Measurements from ENCODE around the gene DSTN.

The DSTN gene

DNA sequence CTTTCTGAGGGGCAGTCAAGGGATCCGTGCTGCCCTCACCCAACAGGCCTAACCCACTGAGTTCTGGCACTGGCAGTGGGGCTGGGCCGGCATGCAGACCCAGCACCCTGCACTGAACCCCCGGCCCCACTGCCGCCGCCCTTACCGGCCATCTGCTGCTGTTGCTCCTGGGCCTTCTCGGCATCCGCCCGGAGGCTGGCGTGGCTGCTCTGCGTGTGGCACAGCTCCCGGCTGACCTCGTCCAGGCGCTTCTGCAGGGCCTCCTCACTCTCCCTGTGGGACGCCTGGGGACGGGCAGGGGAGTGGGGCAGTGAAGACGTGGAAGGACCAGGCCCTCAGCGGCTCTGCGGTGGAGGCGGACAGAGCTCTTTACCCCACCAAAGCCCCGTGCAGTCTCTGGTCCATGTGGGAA is 59.8 kb downstream of the DSTN start:
- TF ChIP-seq, protein P1, sequence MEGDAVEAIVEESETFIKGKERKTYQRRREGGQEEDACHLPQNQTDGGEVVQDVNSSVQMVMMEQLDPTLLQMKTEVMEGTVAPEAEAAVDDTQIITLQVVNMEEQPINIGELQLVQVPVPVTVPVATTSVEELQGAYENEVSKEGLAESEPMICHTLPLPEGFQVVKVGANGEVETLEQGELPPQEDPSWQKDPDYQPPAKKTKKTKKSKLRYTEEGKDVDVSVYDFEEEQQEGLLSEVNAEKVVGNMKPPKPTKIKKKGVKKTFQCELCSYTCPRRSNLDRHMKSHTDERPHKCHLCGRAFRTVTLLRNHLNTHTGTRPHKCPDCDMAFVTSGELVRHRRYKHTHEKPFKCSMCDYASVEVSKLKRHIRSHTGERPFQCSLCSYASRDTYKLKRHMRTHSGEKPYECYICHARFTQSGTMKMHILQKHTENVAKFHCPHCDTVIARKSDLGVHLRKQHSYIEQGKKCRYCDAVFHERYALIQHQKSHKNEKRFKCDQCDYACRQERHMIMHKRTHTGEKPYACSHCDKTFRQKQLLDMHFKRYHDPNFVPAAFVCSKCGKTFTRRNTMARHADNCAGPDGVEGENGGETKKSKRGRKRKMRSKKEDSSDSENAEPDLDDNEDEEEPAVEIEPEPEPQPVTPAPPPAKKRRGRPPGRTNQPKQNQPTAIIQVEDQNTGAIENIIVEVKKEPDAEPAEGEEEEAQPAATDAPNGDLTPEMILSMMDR (IDR thresholded peaks at IDR 0.05): no peak

DNA sequence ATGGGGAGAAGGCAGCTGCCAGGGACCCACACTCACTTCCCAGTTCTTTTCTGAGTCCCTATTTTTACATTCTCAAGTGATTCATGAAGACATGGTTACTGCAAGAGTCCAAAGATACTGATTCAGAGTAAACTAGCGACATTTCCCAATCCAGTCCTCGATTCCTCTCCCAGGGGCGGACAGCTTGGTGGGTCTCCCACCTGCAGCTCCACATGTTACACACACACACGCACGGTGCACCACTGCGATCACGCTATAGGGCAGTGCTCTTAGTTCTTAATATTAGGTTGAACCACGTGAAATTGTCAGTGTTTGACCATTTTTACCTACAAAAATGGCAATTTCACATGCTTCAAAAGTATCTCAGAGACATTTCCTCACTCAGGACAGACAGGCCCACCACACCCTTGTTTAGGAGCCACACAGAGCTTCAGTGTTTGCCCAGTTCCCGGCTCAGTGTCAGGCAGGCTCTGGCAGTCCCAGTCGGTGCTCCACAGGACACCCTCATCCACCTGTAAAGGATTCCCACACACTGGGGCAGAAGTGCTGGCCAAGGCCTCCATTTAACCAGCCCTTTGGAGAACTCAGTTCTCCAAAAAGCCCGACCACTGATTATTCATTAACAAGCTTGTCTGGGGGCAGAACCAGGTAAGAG is 60.4 kb downstream of the DSTN start:
- TF ChIP-seq, protein P1 (IDR thresholded peaks at IDR 0.05): no peak

DNA sequence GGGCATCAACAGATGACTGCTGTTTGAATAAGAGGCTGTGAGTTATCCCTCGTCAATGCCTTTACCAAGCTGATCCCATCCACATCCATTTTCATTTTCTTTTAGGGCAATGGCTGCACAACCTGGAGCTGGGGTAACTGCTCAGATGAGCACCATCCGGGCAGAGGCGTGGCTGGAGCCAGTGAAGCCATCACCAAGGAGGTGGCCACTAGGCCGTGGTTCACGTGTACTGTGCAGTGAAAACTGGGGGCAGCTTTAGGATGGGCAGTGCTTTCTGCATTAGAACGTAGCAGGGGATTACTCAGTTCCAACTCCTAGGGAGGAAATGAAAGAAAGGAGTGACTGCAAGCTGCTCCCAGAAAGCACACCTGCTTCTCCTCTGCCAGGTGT is 60.9 kb downstream of the DSTN start:
- TF ChIP-seq, protein P1 (IDR thresholded peaks at IDR 0.05): no peak

DNA sequence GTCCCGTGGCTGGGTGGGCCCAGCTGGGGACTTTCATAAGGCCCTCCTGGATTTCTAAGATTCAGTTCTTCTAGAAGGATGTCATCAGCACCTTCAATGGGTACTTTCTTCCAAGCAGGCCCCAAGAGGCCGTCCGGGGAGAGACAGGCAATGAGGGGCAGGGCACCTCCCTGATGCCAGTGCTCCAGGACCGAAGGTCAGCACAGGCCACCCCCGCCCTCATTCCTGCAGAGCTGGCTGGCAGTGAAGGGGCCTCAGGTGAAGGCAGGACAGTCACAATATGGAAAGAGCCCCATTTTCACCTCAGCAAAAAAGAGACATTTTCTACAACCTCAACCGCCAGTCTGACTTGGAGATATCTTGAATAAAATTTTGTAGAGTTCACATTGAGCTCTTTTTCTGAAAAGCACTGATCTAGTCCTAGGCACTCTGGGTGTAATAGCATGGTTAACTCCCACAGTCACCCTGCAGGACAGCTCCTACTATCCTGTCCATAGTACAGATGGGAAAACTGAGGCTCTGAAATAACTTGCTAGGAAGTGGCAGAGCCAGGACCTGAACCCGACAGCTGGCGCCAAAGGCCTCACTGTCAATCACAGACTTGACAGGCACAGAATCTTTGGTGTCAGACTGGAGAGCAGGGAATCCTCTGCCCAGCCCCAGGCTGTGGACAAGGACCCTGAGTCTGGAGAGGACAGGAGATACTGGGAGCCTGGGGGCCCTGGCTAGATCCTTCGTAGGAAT is 61.9 kb downstream of the DSTN start:
- TF ChIP-seq, protein P1 (IDR thresholded peaks at IDR 0.05): no peak

DNA sequence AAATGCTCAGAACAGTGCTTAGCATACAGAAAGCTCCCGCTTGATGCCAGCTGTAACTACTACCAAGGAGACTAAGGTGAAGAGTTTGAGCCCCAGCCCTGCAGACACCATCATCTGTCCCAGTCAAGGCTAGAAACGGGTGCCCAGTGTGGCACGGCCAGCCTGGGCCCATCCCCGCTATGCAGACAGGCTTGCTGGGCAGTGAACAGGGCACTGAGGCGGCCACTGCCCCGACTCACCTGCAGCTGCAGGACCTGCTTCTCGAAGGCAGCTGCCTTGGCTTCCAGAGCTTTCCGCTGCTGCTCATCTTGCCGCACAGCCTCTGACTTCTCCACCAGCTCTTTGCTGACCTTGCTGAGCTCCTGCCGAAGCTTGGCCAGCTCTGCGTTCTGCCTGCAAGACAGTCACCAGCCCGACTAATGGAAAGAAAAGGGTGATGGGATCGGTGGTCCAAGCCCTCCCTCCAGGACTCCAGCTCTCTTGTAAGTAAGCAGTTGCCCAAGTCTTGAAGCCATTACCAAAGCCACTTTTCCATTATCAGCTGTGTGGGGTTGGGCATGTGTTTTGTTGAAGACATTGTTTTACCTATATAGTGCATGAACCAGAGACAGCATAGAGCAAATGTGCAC is 63.5 kb downstream of the DSTN start:
- TF ChIP-seq, protein P1 (IDR thresholded peaks at IDR 0.05): no peak

DNA sequence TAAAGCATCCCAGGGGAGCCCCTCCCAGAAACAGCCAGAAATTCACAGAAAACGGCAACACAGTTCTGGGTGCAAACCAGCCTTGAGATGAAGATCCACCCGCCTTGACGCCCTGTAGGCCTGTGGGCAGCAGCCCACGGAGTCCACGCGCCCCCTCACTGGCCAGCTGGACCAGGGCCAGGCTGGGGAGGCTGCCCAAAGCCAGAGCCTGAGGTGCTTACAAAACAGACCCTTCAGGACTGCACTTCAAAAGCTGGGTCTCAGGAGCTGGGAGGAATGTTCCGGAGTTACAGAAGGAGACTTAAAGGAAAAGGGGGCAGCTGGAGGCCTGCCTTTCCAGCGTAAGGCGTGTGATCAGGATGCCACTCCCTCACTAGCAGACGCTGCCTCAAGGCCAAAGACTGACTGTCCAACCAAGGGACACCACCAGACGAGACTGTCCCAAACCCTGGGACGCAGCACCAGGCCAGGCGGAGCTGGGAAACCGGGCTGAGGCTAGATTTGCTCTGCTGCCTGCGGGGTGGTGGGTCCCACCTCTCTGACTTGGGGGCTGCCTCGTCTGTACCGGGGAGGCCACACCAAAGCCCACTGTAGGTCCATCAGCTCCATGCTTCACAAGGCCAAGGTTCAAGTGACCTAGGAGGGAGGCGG is 64.1 kb downstream of the DSTN start:
- TF ChIP-seq, protein P1 (IDR thresholded peaks at IDR 0.05): no peak

DNA sequence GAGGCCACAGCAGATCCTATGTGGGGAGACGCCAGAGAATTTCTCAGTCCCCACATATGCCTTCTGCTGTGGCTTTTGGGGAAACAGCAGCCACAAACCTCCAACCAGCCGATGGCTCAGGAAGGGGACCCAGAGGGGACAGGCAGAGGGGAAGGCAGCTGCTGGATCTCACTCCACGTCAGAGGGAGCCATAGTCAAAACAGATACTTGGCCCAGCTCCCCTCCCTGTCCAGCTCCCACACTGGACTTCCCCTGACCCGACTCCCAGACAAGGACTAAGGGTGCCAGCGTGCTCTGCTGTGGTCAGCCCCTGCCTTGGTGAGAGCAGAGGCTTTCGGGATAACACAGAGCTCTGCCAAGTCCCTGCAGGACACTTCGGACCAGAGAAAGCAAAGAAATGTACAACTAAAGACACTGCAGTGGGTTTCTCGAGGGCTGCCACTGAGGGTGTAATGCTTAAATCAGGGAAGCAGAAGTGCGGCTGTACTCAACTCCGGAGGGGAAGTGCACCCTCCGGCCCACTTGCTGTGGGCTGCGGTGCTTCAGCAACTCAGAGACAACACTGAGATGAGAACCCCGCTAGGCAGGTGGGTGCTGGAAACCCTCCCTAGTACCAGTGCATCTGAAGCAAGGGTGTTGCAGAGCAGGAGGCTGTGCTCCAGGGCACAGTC is 64.9 kb downstream of the DSTN start:
- TF ChIP-seq, protein P1 (IDR thresholded peaks at IDR 0.05): no peak
